Measurements from ENCODE around the gene LCN15.

GRCh38 chr9:136739509-136739908 is 24.8 kb downstream of the LCN15 start:
- TF ChIP-seq ZBTB21 (tag by site-specific recombination; IDR thresholded peaks at IDR 0.05) (no peak), ZNF610 (tag by site-specific recombination; IDR thresholded peaks at IDR 0.05; ENCODE audit: borderline replicate concordance) (no peak), CTCF (tag by site-specific recombination; IDR thresholded peaks at IDR 0.05) (no peak), ZNF18 (tag by site-specific recombination; IDR thresholded peaks at IDR 0.05) (no peak), ZBTB7A (tag by site-specific recombination; IDR thresholded peaks at IDR 0.05; ENCODE audit: low read depth) (no peak)

Data from HEK293 (cell line).